ENCODE measurements around the gene JAZF1. TPM values are rescaled to one million over a fixed set of nuclear protein-coding genes. Genes with fewer than 3 reads are reported as not detected.

JAZF1 gene
- total and polyA plus RNA-seq, 9 donors, result 10.4 to 36.0 (median 19.9) TPM

- no peak overlapping the region for H3K4me3 ChIP-seq
These were observed 45.0 kb upstream of the JAZF1 start for GRCh38 chr7:28225576-28225975.

GRCh38 chr7:28224675-28225074, 44.1 kb upstream of the JAZF1 start:
- intact Hi-C loops (cut with DNase I), result no loop called here
- H3K4me1 ChIP-seq (ENCODE audit: insufficient read depth), result no peaks in the 10 kb centered on the region
- H3K27ac ChIP-seq, result no peak overlapping the region
- H3K4me3 ChIP-seq, result no peak overlapping the region
- WGBS, 3 donors, result 94 to 100% (median 96%) methylated on average over 1 of the region's 1 CpG
- H3K36me3 ChIP-seq, result no peaks in the 10 kb centered on the region
- TF ChIP-seq, protein P1, sequence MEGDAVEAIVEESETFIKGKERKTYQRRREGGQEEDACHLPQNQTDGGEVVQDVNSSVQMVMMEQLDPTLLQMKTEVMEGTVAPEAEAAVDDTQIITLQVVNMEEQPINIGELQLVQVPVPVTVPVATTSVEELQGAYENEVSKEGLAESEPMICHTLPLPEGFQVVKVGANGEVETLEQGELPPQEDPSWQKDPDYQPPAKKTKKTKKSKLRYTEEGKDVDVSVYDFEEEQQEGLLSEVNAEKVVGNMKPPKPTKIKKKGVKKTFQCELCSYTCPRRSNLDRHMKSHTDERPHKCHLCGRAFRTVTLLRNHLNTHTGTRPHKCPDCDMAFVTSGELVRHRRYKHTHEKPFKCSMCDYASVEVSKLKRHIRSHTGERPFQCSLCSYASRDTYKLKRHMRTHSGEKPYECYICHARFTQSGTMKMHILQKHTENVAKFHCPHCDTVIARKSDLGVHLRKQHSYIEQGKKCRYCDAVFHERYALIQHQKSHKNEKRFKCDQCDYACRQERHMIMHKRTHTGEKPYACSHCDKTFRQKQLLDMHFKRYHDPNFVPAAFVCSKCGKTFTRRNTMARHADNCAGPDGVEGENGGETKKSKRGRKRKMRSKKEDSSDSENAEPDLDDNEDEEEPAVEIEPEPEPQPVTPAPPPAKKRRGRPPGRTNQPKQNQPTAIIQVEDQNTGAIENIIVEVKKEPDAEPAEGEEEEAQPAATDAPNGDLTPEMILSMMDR (IDR thresholded peaks at IDR 0.05), result no peak
- TF ChIP-seq POLR2A (IDR thresholded peaks at IDR 0.05), result no peak
- no peak for TF ChIP-seq EP300 (IDR thresholded peaks at IDR 0.05)
- DNase-seq, result no peak
- H3K9me3 ChIP-seq, result no peaks in the 10 kb centered on the region
- no peaks in the 10 kb centered on the region for H3K27me3 ChIP-seq

More at GRCh38 chr7:28225576-28225975, 45.0 kb upstream of the JAZF1 start:
- Histone ChIP-seq H3K9me3 (no peaks in the 10 kb centered on the region), H3K36me3 (no peaks in the 10 kb centered on the region), H3K4me1 (ENCODE audit: insufficient read depth) (no peaks in the 10 kb centered on the region), H3K27ac (no peak overlapping the region), H3K27me3 (no peaks in the 10 kb centered on the region)
- intact Hi-C loops (cut with DNase I), result no loop called here
- WGBS, 3 donors, result 52 to 58% (median 56%) methylated on average over 4 of the region's 4 CpGs
- no peak for DNase-seq
- TF ChIP-seq, protein P1 (IDR thresholded peaks at IDR 0.05), result no peak
- TF ChIP-seq EP300 (IDR thresholded peaks at IDR 0.05), result no peak
- TF ChIP-seq POLR2A (IDR thresholded peaks at IDR 0.05), result no peak

DNA sequence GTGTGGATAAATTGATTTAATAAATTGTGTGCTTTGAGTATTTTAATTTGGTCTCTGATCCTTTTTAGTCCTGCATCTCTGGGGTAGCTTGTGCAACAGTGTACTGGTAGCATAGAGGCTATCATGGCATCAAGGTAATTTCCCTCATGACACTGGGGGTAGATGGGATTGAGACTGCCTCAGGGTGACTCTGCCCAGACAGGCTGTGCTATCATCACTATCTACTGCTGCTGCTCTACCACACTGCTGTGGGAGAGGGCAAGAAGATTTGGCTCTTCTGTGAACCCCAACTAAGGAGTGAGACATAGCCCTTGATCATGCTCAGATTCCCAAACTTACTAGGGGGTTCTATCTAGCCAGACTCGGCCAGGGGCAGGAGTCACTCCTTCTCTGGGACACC, 43.6 kb upstream of the JAZF1 start:
- no peaks in the 10 kb centered on the region for H3K27me3 ChIP-seq
- H3K4me3 ChIP-seq, result no peak overlapping the region
- intact Hi-C loops (cut with DNase I), result no loop called here
- no peak for DNase-seq
- H3K27ac ChIP-seq, result no peak overlapping the region
- no peaks in the 10 kb centered on the region for H3K36me3 ChIP-seq
- TF ChIP-seq, protein P1 (IDR thresholded peaks at IDR 0.05), result no peak
- no peak for TF ChIP-seq POLR2A (IDR thresholded peaks at IDR 0.05)
- TF ChIP-seq EP300 (IDR thresholded peaks at IDR 0.05), result no peak
- 48 to 83% (median 70%) methylated on average over 1 of the region's 1 CpG for WGBS, 3 donors
- no peaks in the 10 kb centered on the region for H3K9me3 ChIP-seq
- H3K4me1 ChIP-seq (ENCODE audit: insufficient read depth), result no peaks in the 10 kb centered on the region

DNA sequence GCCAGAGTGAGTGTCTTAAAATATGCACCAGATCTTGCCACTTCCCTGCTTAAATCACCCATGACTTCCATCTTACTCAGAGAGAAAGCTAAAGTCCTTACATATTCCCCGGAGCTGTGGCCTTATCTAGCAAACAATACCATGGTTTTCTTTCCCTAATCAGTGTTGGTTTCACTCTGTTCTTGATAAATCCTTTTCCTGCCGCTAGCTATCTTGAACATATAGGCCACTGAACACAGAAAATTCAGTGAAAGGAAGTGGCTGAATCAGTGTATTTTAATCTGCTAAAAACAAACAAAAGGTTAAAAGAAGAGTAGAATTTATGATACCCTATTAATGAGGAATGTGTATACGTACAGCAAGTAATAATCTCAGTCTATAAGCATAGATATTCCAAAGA, 42.0 kb upstream of the JAZF1 start:
- WGBS, 3 donors, result 26 to 44% (median 40%) methylated on average over 3 of the region's 3 CpGs
- no peak for TF ChIP-seq POLR2A (IDR thresholded peaks at IDR 0.05)
- no peak for TF ChIP-seq EP300 (IDR thresholded peaks at IDR 0.05)
- TF ChIP-seq, protein P1 (IDR thresholded peaks at IDR 0.05), result no peak
- Histone ChIP-seq H3K27ac (no peak overlapping the region), H3K4me1 (ENCODE audit: insufficient read depth) (no peaks in the 10 kb centered on the region), H3K4me3 (no peak overlapping the region), H3K36me3 (no peaks in the 10 kb centered on the region), H3K27me3 (no peaks in the 10 kb centered on the region), H3K9me3 (no peaks in the 10 kb centered on the region)
- no peak for DNase-seq
- intact Hi-C loops (cut with DNase I), result no loop called here

DNA sequence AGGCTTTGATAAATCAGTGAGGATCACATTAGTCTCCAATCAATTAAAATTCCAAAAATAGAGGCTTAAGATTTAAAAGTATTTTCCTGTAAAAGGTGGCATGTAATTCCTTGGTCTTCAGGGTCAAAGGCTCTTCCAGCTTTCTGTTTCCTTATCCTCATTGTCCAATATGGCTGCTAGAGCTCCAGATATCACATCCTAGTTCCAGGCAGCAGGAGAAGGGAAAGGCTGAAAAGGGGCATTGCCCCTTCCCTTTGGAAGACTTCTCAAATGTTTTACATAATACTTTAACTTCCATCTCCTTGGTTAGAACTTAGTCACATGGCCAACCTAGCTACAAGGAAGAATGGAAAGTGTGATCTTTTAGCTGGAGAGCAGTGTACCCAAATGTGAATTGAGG, 39.2 kb upstream of the JAZF1 start:
- no peak overlapping the region for H3K27ac ChIP-seq
- H3K4me3 ChIP-seq, result no peak overlapping the region
- intact Hi-C loops (cut with DNase I), result no loop called here
- no peaks in the 10 kb centered on the region for H3K36me3 ChIP-seq
- no peaks in the 10 kb centered on the region for H3K27me3 ChIP-seq
- H3K9me3 ChIP-seq, result no peaks in the 10 kb centered on the region
- DNase-seq, result no peak
- H3K4me1 ChIP-seq (ENCODE audit: insufficient read depth), result no peaks in the 10 kb centered on the region
- TF ChIP-seq EP300 (IDR thresholded peaks at IDR 0.05), result no peak
